Activated CD4-positive, CD25-positive, alpha-beta regulatory T cell (primary cell): ENCODE results near the gene EPB41L4B.

ENCODE experiments used
- DNase-seq, 4 experiments: peaks; one replicate each; lab custom pipeline; 2025; lab: John Stamatoyannopoulos, UW

The EPB41L4B gene

DNA sequence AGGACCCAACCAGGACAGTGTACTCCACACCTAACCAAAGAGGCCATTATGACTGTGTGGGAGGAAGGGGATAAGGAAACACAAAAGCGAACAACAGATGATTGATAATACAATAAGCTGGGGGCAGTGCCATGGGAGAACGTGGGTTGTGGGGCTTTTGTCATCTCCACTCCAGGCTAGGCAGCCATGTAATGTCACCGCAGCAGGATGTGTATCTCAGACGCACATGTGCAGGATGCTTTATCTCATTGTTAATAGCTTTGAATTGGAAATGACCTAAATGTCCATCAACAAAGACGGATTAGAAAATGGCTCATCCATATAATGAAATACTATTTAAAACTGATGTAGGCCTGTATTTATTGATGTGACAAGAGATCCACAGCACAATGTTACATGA is 51.0 kb downstream of the EPB41L4B start:
- no peak for DNase-seq

DNA sequence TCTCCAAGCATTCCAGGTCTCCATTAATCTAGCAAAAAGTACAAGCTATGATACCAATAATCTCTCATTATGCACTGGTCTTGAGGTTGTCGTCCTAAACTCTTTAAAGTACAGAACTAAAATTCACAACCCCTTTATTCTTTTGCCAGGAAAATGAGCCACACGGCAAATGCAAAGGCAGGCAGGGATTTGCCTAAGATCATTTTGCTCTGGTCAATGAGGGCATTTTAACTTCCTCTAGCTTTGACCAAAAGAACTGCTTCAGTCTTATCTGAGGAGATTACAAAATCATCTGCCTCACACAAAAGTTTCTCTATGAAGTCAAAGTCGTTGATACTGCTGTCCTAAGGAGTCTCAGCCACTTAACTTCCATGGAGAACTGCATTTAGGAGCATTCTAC is 51.8 kb downstream of the EPB41L4B start:
- DNase-seq = no peak

DNA sequence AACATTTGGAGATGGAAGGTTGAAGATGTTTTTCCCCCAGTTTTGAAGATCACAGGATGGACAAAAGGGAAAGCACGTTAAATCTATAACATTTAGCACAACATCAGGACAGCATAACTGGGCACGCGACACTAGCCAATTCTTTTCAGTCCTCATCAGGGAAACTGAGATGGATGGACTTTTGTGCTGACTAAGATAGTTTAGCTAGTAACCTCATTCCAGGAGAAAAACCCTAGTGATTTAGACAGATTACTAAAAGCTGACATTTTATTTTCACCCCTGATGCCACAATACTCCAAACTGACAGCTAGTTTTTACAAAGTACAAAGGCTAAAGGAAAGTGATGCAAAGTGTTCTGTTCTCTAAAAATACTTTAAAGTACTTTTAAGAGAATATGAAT is 53.3 kb downstream of the EPB41L4B start:
- DNase-seq = no peak

DNA sequence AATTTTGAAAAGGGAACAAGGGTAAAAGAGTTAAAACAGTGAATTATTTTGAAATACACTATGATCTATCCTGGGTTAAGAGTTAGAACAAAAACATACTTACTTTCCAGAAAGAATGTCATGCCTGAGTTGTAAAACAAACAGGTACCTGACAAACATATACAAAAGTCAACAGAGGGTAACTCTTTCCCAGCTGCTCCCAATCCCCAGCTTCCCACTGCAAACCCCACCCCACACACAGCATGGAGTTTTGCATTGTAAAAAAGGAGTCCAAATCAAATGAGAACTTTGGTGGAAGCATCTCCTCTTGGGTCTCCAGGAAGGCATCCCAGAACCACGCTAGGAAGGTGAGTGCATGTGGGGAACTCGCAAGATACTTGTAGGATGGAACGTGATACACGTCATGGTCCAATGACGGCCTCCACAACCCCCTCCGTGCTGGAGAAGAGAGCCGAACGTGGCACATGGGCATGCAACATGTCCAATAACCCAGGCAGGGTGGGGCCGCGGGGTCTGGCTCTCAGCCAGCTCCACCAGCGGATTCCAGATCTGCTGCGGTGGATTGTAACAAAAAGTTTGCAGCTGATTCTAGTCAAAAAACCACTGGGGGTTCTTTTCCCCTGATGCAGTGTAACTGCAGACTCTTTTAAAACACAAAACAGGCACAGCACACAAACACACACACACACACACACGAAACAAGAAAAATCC is 55.8 kb downstream of the EPB41L4B start:
- DNase-seq = no peak

DNA sequence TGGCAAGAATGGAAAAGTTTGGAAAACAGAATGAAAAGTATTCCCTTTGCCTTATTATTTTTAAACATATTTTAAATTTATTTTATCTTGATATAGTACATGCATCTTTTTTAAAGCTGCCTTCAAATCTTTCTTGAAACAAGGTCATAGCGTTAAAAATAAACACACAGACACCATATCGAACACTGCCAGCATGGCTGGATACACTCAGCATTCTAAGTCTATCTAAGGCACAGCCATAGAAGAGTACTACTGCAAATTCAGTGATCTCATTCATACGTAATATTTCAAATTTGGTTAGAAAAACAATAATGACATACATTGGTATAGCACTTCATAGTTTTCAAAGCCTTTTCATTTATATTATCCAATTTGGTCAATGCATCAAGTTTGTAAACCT is 57.5 kb downstream of the EPB41L4B start:
- no peak for DNase-seq

GRCh38 chr9:109258481-109259302 is 62.2 kb downstream of the EPB41L4B start:
- no peak for DNase-seq

DNA sequence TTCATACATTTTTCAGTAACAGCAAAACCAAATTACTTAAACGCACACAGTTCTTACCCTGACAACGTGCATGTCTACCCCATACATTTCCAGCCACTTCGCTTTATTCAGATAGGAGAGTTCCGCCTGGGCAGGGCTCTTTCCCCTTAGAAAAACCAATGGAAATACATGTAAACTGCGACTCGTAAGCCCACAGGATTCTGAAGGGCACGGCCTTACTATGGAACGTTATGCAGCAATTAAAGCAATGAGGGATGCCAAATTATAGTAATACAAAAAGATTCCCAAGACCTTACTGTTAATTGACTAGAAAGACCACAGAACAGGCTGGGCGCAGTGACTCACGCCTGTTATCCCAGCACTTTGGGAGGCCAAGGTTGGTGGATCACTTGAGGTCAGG is 64.5 kb downstream of the EPB41L4B start:
- no peak for DNase-seq

- no peak for DNase-seq
These were observed 65.5 kb downstream of the EPB41L4B start for GRCh38 chr9:109255394-109255793.

GRCh38 chr9:109254317-109254716 is 66.5 kb downstream of the EPB41L4B start:
- no peak for DNase-seq

DNA sequence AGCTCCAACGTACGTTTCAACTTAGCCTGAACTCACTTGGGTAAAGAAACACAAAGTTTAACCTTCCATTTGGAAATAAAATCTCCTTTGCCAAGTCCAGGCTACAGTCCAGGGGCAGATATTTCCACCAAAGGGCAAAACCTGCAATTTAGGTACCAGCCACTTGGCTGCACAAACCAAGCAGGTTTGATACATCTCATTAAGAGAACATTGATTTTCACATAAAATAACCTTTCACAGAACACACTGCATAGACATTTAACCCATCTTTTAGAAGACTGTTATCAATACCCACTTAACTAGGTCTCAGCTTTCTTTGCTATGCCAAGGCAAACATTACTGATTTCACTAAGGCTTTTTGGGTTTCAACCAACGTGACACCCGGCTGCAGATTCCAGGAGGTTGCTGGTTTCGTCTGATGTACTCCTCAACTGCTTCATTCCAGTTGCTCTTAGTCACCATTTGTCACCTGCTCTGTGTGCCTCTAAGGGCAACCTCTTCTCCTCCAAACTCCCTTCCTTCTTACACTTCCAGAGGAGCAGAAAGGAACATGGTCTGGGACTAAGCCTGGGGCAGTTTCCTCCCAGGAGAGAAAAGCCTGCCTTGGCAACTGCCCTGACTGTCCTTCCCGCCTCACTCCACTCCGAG is 67.1 kb downstream of the EPB41L4B start:
- DNase-seq = no peak

DNA sequence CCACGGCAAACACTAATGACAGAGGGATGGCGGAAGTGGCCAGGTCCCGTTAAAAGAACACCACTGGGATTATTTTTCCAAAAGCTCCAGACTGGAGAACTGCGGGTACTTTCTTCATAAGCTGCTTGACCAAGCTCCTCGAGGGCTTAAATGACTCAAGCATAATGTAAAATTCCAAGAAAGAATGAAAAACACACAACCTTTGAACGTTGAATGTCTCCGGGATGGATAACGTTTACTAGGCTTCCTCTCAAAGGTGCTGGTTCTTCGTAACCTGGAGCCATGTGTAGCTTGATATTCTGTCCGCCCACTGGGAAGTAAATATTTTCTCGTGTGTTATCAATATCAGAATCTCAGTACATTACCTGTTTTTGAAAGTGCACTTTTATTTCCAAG is 67.6 kb downstream of the EPB41L4B start:
- DNase-seq = no peak

DNA sequence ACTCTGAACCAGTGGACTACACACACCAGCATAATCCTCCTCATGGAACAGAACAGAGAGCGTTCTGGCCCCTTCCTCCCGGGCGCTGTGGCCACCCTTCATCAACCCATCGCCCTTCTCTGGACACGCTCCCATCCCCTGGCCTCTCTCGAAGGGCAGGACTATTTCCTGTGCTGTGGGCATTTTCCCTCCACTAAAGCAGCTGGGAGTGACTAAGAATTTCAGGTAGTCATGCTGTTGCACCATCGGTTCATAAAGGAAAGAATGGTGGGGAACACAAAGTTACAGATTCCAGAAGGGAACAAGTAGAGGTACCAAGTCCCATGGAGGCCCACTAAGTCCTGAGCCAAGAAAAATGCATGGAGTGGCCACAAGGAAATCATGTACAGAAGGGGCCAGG is 68.6 kb downstream of the EPB41L4B start:
- DNase-seq = no peak

DNA sequence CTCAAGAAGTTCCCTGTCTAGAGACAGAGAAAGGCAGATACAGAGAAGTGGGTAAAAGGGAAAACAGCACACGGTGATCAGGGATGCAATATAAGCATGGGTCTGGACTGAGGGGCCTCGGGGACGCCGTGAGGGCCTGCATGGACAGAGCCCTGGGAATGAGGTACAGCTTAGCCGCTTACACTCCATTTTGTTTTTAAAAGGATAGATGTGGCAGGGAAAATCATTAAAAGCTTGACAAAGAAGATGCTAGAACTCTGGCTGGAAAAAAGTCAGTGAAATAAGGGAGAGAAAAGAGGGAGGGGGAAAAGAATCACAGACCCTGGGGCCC is 69.1 kb downstream of the EPB41L4B start:
- DNase-seq = no peak

DNA sequence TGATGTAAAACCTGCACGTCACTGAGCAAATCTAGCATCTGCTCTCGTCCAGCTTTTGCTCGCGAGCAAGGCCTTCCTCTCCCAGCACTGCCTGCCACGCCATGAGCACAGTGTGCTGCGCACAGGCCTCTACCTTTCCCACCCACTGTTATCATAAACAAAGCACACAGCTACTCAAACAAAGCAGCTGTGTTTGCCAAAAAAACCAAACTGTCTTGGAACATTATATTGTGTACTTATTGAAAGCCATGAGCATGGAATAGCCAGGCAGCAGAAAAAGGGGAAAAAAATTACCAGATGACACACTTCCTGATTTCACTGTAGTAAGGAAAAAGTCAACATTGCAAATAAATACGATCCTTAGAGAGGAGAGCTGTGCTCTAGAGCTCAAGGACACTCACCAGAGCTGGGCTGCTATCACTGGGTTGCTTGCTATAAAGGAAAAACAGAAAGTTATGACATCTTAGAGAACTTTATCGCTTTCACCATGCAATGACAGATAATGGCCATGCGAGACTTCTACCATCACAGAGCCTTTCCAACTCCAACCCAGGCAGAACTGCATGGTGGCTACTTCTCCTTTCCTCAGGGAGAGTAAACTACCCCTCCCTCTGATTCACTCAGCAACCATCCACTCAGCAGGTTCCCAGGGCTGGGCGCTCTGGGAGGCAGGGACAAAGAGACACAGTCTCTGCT is 69.6 kb downstream of the EPB41L4B start:
- DNase-seq = no peak

GRCh38 chr9:109250771-109251079 is 70.1 kb downstream of the EPB41L4B start:
- DNase-seq = no peak

GRCh38 chr9:109250311-109250741 is 70.5 kb downstream of the EPB41L4B start:
- no peak for DNase-seq

GRCh38 chr9:109249615-109250014 is 71.2 kb downstream of the EPB41L4B start:
- no peak for DNase-seq

- DNase-seq = no peak
These were observed 72.7 kb downstream of the EPB41L4B start for GRCh38 chr9:109248133-109248581.

DNA sequence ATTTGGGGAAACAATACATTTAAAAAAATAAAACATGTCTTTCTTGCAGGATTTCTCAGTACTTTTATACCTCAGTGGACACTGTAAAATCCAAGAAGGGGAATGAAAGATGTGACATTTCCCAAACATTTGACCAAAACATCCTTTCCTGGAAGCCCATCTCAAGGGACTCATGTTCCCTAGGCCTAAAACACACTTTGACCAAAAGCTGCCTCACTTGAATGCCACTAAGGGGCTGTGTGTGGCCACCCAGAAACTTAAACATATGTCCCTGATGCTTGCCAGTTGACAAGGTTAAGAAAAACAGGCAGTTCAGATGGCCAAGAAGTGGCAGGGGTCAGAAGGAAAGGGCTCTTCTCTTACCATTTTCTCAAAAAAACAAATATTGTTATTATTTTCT is 73.6 kb downstream of the EPB41L4B start:
- DNase-seq = no peak

- DNase-seq = no peak
These were observed 74.3 kb downstream of the EPB41L4B start for GRCh38 chr9:109246533-109246932.

GRCh38 chr9:109245310-109245897 is 75.5 kb downstream of the EPB41L4B start:
- no peak for DNase-seq
